ENCODE results near the gene SYCE1L. TPM values are rescaled to one million over a fixed set of nuclear protein-coding genes. Genes with fewer than 3 reads are reported as not detected.

SYCE1L gene
- total and polyA plus RNA-seq, 9 of the 15 experiments (the other 6 are each of a cell fraction or from before 2014, with no cell fraction given) = 0.54 to 2.7 (median 1.1) TPM; not detected in 5

GRCh38 chr16:77190478-77191258 lies 8.5 kb upstream of the SYCE1L start, which contains the start of gene MON1B (continued):
- no peak for TF ChIP-seq ILF3 (IDR thresholded peaks at IDR 0.05; ENCODE audit: borderline replicate concordance)
- no peak for TF ChIP-seq HDAC6 (IDR thresholded peaks at IDR 0.05; ENCODE audit: low read depth, low read length)
- TF ChIP-seq CTCF (IDR thresholded peaks at IDR 0.05 in 2 of 3, conservative IDR thresholded peaks at IDR 0.05 in 1 of 3; ENCODE audit: insufficient read depth in 2 of 3, low read depth in 1 of 3, low read length in 3 of 3) = peak in 1 of 3 experiments; percentile 9; a peak in 1 of 6 replicates
- TF ChIP-seq CBFA2T3 (IDR thresholded peaks at IDR 0.05) = no peak
- TF ChIP-seq KLF13 (tag; IDR thresholded peaks at IDR 0.05; ENCODE audit: borderline replicate concordance, low read depth) = no peak
- TF ChIP-seq TRIM24 (IDR thresholded peaks at IDR 0.05) = peak in 1 of 2 experiments; percentile 37; a peak in 1 of 4 replicates
- no peak for TF ChIP-seq IRF9 (tag; IDR thresholded peaks at IDR 0.05)
- no peak for TF ChIP-seq FIP1L1 (IDR thresholded peaks at IDR 0.05; ENCODE audit: low read depth, low read length, poor library complexity, severe bottlenecking)
- no peak for TF ChIP-seq BRD9 (IDR thresholded peaks at IDR 0.05; ENCODE audit: low read depth, partially characterized antibody)
- TF ChIP-seq C11orf30 (IDR thresholded peaks at IDR 0.05; ENCODE audit: low read depth) = peak; percentile 73
- TF ChIP-seq RBM25 (IDR thresholded peaks at IDR 0.05; ENCODE audit: low read depth, low read length, severe bottlenecking) = peak; percentile 92
- TF ChIP-seq PYGO2 (tag; IDR thresholded peaks at IDR 0.05) = no peak
- no peak for TF ChIP-seq RBM22 (IDR thresholded peaks at IDR 0.05; ENCODE audit: low read depth, low read length, poor library complexity, severe bottlenecking)
- TF ChIP-seq EWSR1 (IDR thresholded peaks at IDR 0.05; ENCODE audit: borderline replicate concordance, low read depth, partially characterized antibody) = no peak
- peak; percentile 93 for TF ChIP-seq NFYB (IDR thresholded peaks at IDR 0.05; ENCODE audit: extremely low read depth, insufficient read length)
- TF ChIP-seq CEBPZ (IDR thresholded peaks at IDR 0.05; ENCODE audit: borderline replicate concordance, low read depth, low read length) = peak; percentile 78; the same call in 1 of the 2 replicates
- peak; percentile 92 for TF ChIP-seq GABPB1 (CRISPR knock-in tag; IDR thresholded peaks at IDR 0.05)
- no peak for TF ChIP-seq SMAD3 (CRISPR knock-in tag; conservative IDR thresholded peaks at IDR 0.05)
- peak; percentile 54; the same call in 1 of the 2 replicates for TF ChIP-seq ZBTB7A (IDR thresholded peaks at IDR 0.05; ENCODE audit: borderline replicate concordance, control insufficient read depth, low read depth, low read length)
- peak; percentile 94 for TF ChIP-seq MBD2 (IDR thresholded peaks at IDR 0.05; ENCODE audit: borderline replicate concordance, low read depth)
- TF ChIP-seq ZNF134 (CRISPR knock-in tag; conservative IDR thresholded peaks at IDR 0.05) = no peak
- TF ChIP-seq ZFP1 (CRISPR knock-in tag; IDR thresholded peaks at IDR 0.05) = no peak

Measured in K562 (cell line).